ENCODE results near the gene LTC4S.
"Not testable (repeated sequence)": the region's sequence is repeated elsewhere in the genome, so short reads cannot be mapped to it uniquely, and the experiment has no call there.

The LTC4S gene

DNA sequence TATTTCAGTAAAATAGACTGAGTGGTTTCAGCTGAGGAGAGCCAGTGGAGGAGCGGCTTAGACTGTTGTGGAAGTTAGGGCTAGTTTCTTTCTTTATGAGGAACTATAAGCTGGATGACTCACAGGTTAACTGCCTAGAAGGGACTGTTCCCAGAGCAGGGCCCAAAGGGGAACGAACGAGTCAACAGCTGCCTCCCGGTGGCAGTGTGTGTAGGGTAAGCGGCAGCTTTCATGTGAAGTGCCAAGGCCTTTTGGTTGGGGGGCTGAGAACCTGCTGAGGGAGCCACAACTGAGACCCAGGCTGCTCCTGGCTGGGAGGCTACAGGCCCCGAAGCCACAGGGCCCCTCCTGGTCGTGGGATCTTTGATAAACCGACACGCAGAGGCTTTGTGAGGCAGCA lies 33.9 kb downstream of the LTC4S start:
- DNase-seq: no peak

DNA sequence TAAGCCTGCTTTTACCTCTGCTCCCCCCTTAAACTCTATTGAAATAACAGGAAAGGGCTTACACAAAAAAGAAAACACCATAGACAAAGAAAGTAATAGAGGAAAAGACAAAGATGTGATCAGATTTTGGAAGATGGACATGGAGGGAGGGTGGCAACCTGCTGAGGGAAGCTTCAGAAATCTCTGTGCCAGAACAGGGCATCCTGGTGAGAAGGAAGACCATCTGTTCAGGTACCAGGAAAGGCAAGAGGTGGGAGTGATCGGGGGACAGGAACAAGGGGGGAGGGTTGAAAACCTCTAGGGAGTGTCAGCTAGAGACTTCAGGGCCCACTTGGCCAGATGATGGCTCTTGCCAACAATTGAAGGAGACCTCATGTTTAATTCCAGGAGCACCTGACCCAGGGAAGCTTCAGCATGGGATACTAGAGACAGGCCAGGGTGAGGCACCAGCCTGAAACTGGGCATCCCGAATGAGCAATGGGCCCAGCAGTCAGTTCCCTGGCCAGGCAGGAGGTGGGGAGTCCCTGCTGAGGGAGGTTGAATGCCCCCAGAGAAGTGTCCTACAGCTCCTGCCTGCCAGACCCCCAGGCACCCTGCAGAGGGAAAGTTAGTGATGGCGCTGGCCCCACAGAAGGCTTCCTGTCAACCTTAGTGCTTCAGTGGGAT lies 35.1 kb downstream of the LTC4S start:
- DNase-seq: no peak

DNA sequence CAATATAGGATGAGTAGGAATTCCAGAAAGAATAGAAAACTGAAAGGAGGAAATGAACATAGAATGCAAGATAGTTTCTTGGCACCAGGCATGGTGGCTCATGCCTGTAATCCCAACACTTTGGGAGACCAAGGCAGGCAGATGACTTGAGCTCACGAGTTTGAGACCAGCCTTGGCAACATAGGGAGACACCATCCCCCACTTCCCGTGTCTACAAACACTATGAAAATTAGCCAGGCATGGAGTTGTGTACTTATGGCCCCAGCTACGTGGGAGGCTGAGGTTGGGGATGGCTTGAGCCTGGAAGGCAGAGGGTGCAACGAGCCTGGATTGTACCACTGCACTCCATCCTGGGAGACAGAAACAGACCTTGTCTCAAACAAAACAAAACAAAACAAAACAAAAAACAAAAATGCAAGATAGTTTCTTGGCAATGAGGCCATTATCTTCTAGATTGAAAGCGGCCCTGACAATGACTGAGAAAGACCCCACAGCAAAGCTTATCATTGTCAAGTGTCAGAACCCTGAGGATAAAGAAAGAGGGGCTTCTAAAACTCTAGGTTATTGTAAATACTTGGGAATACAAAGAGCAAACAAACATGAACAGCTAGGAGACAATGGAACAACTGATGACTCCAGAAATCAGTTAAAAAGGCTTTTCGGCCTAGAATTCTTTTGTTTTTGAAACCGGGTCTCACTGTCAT lies 36.1 kb downstream of the LTC4S start:
- DNase-seq: no peak

DNA sequence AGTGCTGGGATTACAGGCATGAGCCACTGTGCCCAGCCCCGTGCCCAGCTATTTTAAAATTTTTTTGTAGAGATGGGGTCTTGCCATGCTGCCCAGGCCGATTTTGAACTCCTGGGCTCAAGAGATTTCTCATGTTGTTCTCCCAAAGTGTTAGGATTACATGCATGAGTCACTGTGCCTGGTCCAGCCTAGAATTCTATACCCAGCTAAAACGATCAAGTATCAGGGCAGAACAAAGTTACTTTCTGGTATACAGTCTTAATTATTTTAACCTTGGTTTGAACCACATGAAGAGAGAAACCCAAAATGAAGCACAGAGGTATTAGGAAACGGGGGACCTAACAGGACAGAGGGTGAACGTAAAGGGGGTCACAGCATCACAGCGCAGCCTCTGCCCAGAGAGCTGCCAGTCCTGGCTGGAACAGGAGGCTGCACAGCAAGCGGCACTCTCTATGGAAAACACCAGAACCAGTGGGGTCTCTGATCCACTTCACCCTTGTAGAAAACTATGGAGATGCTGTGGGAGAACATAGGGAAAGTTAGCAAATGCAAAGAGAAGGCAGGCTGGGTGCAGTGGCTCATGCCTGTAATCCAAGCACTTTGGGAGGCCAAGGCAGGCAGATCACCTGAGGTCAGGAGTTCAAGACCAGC lies 37.2 kb downstream of the LTC4S start:
- no peak for DNase-seq

DNA sequence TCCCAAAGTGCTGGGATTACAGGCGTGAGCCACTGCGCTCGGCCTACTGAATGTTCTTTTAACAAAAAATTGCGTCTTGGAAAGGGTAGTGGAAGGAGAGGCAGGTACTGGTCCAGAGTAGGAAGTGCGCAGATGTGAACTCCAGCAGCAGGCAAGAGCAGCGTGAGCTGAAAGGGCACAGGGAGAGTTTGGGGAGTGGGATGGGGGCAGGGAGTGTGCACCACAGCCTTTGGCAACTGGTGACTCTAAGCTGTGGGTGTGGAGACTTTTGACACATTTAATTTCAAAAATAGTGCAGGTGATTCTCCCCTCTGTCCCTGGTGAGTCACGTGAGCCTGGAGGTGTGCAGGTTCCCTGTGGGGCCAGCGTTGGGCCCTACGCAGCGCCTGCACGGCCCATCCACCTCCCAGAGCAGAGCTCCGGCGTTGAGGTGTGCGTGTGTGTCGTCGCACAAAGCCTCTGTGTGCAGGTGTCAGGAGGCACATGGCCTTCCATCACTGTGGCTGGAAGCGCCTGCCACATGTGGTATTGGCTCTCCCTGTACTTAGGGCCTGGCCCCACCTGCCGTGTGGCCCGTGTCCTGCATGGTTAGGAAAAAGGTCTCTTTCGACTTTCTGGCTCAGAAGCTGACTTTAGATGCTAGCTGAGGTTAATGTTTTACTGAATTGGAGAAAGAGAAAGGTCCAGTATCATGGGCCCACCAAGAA lies 38.4 kb downstream of the LTC4S start:
- no peak for DNase-seq

DNA sequence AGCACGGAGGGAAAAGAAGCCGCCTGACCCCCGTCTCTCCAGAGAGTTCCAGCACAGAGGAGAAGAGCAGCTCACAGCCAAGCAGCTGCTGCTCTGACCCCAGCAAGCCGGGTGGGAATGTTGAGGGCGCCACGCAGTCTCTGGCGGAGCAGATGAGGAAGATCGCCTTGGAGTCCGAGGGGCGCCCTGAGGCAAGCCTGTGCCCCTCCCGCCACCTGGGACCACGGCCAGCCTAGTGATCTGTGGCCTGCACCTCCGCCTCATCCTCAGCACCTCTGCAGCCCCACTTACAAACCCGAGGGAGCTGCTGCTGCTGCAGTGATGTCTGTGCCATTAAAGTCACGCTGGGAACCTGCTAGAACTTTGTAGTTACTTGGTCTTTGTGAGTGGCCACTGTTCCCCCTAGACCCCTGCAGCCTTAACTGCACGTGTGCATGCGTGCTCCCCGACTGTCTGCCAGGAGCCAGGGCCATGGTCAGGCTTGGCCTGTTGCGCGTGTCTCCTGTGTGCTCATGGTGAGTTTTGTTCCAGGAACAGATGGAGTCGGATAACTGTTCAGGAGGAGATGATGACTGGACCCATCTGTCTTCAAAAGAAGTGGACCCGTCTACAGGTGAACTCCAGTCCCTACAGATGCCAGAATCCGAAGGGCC lies 39.4 kb downstream of the LTC4S start:
- DNase-seq: no peak

DNA sequence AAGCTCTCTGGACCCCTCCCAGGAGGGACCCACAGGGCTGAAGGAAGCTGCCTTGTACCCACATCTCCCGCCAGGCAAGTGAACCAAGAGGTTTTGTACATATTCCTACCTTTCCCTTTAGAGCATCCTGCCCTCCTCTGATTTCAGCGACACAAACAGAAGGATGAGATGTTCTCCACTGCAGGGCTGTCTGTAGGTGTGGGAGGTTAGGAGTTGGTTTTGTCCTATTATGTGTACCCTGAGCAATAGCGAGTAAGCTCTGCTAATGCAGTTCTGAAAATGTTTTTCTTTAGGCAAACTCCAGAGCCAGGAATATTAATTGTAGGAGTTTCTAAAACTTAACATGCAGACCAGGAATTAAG lies 39.9 kb downstream of the LTC4S start:
- DNase-seq: no peak

DNA sequence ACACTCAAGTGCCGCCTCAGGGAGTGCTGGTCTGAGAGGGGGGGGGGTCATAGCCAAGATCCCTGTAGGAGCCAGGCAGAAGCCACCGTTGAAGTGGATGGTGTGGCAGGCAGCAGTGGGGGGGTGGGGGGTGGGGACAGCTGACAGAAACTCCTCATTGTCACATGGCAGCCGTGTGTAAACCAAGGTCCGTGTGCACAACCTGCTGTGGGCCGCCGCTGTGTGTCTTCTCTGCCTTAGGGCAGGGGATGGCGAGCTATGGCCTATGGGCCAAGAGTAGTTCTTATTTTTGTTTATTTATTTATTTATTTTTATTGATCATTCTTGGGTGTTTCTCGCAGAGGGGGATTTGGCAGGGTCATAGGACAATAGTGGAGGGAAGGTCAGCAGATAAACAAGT lies 40.3 kb downstream of the LTC4S start:
- DNase-seq: no peak

DNA sequence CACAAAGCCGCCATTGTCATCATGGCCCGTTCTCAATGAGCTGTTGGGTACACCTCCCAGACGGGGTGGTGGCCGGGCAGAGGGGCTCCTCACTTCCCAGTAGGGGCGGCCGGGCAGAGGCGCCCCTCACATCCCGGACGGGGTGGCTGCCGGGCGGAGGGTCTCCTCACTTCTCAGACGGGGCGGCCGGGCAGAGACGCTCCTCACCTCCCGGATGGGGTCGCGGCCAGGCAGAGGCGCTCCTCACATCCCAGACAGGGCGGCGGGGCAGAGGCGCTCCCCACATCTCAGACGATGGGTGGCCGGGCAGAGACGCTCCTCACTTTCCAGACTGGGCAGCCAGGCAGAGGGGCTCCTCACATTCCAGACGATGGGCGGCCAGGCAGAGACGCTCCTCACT lies 41.1 kb downstream of the LTC4S start:
- not testable (repeated sequence) for DNase-seq

DNA sequence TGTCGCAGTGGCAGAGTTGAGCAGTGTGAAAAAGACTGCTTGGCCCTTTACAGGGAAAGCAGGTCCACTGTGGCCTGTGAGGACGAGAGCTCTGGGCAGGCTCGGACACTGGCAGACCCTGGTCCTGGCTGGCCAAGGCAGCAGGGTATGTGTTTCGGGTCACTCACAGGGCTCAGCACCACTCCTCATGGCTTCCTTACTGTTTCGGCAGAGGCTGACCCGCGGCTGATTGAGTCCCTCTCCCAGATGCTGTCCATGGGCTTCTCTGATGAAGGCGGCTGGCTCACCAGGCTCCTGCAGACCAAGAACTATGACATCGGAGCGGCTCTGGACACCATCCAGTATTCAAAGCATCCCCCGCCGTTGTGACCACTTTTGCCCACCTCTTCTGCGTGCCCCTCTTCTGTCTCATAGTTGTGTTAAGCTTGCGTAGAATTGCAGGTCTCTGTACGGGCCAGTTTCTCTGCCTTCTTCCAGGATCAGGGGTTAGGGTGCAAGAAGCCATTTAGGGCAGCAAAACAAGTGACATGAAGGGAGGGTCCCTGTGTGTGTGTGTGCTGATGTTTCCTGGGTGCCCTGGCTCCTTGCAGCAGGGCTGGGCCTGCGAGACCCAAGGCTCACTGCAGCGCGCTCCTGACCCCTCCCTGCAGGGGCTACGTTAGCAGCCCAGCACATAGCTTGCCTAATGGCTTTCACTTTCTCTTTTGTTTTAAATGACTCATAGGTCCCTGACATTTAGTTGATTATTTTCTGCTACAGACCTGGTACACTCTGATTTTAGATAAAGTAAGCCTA lies 42.6 kb downstream of the LTC4S start:
- no peak for DNase-seq

DNA sequence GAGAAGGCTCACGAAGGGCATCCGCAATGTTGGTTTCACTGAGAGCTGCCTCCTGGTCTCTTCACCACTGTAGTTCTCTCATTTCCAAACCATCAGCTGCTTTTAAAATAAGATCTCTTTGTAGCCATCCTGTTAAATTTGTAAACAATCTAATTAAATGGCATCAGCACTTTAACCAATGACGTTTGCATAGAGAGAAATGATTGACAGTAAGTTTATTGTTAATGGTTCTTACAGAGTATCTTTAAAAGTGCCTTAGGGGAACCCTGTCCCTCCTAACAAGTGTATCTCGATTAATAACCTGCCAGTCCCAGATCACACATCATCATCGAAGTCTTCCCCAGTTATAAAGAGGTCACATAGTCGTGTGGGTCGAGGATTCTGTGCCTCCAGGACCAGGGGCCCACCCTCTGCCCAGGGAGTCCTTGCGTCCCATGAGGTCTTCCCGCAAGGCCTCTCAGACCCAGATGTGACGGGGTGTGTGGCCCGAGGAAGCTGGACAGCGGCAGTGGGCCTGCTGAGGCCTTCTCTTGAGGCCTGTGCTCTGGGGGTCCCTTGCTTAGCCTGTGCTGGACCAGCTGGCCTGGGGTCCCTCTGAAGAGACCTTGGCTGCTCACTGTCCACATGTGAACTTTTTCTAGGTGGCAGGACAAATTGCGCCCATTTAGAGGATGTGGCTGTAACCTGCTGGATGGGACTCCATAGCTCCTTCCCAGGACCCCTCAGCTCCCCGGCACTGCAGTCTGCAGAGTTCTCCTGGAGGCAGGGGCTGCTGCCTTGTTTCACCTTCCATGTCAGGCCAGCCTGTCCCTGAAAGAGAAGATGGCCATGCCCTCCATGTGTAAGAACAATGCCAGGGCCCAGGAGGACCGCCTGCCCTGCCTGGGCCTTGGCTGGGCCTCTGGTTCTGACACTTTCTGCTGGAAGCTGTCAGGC lies 43.6 kb downstream of the LTC4S start:
- DNase-seq: no peak

DNA sequence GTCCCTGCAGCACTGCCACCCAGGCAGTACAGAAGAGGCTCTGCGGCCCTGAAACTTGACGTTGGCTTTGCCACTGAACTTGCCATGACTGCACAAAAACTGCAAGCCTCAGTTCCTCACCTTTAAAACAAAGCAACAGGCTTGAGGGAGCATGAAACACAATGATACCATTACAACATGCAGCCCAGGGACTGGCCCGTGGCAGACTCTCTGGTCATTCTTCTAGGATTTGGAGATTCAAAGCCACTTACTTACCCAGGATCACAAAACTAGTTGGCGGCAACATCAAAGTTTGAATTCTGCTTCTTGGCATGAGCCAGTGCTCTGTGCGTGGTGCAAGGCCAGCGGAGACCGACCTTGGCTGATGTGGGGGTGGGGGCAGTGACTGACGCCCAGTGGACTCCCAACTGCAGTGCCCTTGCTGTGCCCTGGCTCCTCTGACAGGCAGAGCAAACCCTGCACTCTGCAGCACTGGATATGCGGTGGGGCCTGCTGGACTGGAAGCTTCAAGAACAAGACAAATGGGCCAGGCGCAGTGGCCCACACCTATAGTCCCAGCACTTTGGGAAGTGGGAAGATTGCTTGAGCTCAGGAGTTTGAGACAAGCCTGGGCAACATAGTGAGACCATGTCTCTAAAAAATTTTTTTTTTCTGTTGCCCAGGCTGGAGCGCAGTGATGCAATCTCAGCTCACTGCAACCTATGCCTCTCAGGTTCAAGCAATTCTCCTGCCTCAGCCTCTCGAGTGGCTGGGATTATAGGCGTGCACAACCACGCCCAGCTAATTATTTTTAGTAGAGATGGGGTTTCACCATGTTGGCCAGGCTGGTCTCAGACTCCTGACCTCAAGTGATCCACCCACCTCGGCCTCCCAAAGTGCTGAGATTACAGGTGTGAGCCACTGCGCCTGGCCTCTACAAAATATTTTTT lies 45.8 kb downstream of the LTC4S start:
- DNase-seq: no peak

DNA sequence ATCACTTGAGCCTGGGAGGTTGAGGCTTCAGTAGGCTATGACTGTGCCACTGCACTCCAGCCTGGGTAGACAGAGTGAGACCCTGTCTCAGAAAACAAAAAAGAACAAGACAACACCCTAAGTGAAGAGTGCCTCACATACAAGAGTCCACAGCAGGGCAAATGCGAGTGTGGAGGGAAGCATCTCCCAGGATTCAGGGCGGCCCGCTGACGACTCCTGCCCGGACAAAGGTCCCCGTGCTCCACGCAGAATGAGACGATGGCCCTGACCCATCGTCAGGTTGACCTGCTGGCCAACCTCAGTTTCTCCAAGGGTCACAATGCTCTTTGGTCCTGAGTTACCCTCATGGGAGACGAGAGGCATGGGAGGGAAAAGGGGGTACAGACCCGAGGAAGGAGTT lies 46.5 kb downstream of the LTC4S start:
- no peak for DNase-seq

DNA sequence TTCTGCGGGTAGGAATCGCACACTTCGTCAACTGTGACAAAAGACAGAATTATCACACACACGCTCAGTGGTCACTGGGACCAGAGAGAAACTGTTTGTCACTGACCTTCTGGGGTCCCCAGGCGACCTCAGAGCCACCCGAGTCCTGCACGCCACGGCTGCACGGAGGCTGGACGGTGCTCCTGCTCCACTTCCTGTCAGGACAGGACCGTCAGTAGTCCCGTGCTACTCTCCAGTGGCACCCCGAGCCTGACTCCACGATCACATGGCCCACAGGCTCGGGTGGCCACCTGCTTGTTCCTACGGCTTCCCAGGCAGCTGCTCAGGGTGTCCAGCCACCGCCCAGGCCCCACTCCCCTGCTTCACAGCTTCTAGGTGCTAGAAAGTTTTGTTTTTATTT lies 47.0 kb downstream of the LTC4S start:
- DNase-seq: no peak

DNA sequence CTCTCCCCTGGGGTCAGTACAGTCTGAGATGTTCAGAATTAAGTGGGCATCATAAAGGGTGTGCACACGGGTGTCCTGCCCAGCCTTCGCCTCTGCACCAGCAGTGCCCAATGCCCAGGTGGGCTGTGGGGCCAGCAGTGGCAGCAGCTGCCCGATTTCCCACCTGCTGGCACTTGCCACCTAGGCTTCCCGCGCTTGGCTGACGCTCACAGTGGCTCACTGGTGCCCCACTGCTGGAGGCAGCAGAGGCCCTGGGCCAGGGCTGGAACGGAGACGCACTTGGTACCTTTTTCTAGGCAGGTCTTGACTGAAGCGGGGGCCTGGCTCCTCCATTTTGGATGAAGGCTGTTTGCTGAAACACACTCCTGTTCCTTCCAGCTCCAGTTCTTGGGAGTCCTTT lies 47.8 kb downstream of the LTC4S start:
- DNase-seq: no peak

All from SHP77 (cell line).